ENCODE measurements around the gene AKAP7.

Gene AKAP7

GRCh38 chr6:131164506-131164905, 29.2 kb downstream of the AKAP7 start:
- Histone ChIP-seq H3K9ac (ENCODE audit: low read length) (no peak overlapping the region), H3K27me3 (ENCODE audit: control insufficient read depth, insufficient read depth, low read length) (no peaks in the 10 kb centered on the region), H3K4me1 (ENCODE audit: control insufficient read depth, insufficient read depth, low read length) (peaks cover 23% of the 10 kb centered on the region), H3K9me3 (ENCODE audit: control insufficient read depth, insufficient read depth, low read depth, low read length) (no peaks in the 10 kb centered on the region), H3K4me3 (ENCODE audit: low read depth, low read length) (no peak overlapping the region), H3K36me3 (ENCODE audit: control insufficient read depth, insufficient read depth, low read length) (no peaks in the 10 kb centered on the region), H3K27ac (ENCODE audit: low read depth, low read length) (no peak overlapping the region)

DNA sequence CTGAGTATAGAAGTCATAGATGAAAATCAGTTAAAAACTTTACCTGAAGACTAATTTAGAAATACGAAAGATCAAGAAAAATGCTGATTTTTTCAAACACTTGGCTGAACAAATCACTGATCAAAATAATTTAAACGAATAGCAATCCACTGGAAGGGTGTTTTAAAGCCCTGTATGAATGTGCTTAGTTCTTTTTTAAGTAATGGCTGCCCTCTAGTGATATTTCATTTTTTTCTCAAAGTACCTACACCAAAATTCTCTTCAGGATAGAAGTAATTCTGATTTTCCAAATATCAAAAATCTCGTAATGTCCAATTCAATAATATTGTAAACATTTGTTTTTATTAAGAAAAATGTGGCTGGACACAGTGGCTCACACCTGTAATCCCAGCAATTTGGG, 32.5 kb downstream of the AKAP7 start:
- Histone ChIP-seq H3K4me3 (ENCODE audit: low read depth, low read length) (no peak overlapping the region), H3K4me1 (ENCODE audit: control insufficient read depth, insufficient read depth, low read length) (peaks cover 11% of the 10 kb centered on the region), H3K9me3 (ENCODE audit: control insufficient read depth, insufficient read depth, low read depth, low read length) (no peaks in the 10 kb centered on the region), H3K36me3 (ENCODE audit: control insufficient read depth, insufficient read depth, low read length) (no peaks in the 10 kb centered on the region), H3K27ac (ENCODE audit: low read depth, low read length) (no peak overlapping the region), H3K27me3 (ENCODE audit: control insufficient read depth, insufficient read depth, low read length) (no peaks in the 10 kb centered on the region), H3K9ac (ENCODE audit: low read length) (no peak overlapping the region)

GRCh38 chr6:131169613-131170012, 34.3 kb downstream of the AKAP7 start:
- H3K4me3 ChIP-seq (ENCODE audit: low read depth, low read length), result no peak overlapping the region
- no peaks in the 10 kb centered on the region for H3K9me3 ChIP-seq (ENCODE audit: control insufficient read depth, insufficient read depth, low read depth, low read length)
- H3K36me3 ChIP-seq (ENCODE audit: control insufficient read depth, insufficient read depth, low read length), result no peaks in the 10 kb centered on the region
- H3K4me1 ChIP-seq (ENCODE audit: control insufficient read depth, insufficient read depth, low read length), result no peaks in the 10 kb centered on the region
- no peaks in the 10 kb centered on the region for H3K27me3 ChIP-seq (ENCODE audit: control insufficient read depth, insufficient read depth, low read length)
- no peak overlapping the region for H3K27ac ChIP-seq (ENCODE audit: low read depth, low read length)
- no peak overlapping the region for H3K9ac ChIP-seq (ENCODE audit: low read length)

DNA sequence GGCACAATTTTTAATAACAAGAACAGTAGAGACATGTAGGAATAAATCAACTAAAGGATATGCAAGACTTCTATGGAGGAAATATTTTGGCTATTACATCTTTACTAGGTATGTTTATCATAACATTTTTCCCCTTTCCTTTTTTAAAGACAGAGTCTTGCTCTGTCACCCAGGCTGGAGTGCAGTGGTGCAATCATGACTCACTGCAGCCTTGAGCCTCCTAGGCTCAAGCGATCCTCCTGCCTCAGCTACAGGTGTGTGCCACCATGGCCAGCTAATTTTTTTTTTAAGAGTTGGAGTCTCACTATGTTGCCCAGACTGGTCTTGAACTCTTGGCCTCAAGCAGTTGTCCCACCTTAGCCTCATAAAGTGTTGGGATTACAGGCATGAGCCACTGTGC, 37.0 kb downstream of the AKAP7 start:
- Histone ChIP-seq H3K4me1 (ENCODE audit: control insufficient read depth, insufficient read depth, low read length) (no peaks in the 10 kb centered on the region), H3K9ac (ENCODE audit: low read length) (no peak overlapping the region), H3K27me3 (ENCODE audit: control insufficient read depth, insufficient read depth, low read length) (no peaks in the 10 kb centered on the region), H3K36me3 (ENCODE audit: control insufficient read depth, insufficient read depth, low read length) (no peaks in the 10 kb centered on the region), H3K4me3 (ENCODE audit: low read depth, low read length) (no peak overlapping the region), H3K9me3 (ENCODE audit: control insufficient read depth, insufficient read depth, low read depth, low read length) (no peaks in the 10 kb centered on the region), H3K27ac (ENCODE audit: low read depth, low read length) (no peak overlapping the region)

DNA sequence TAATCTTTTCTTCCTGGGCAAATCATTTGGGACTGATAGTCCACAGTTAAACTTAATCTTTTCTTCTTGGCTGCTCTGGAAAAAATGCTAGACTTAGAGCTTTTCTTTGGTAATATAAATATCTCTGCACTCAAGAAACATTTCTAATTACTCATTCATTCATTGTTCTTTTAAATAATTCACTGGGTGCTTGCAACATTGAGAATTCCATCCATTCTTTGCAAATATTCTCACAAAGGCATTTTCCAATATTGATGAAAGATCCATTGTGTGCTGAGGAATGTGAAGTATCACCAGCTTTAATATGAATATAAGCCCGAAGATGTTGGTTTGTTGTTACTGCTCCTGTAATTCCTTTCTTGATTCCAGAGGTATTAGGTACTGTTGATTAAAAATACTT, 38.4 kb downstream of the AKAP7 start:
- no peak overlapping the region for H3K27ac ChIP-seq (ENCODE audit: low read depth, low read length)
- H3K4me1 ChIP-seq (ENCODE audit: control insufficient read depth, insufficient read depth, low read length), result no peaks in the 10 kb centered on the region
- no peaks in the 10 kb centered on the region for H3K9me3 ChIP-seq (ENCODE audit: control insufficient read depth, insufficient read depth, low read depth, low read length)
- H3K27me3 ChIP-seq (ENCODE audit: control insufficient read depth, insufficient read depth, low read length), result no peaks in the 10 kb centered on the region
- H3K36me3 ChIP-seq (ENCODE audit: control insufficient read depth, insufficient read depth, low read length), result no peaks in the 10 kb centered on the region
- no peak overlapping the region for H3K9ac ChIP-seq (ENCODE audit: low read length)
- no peak overlapping the region for H3K4me3 ChIP-seq (ENCODE audit: low read depth, low read length)

DNA sequence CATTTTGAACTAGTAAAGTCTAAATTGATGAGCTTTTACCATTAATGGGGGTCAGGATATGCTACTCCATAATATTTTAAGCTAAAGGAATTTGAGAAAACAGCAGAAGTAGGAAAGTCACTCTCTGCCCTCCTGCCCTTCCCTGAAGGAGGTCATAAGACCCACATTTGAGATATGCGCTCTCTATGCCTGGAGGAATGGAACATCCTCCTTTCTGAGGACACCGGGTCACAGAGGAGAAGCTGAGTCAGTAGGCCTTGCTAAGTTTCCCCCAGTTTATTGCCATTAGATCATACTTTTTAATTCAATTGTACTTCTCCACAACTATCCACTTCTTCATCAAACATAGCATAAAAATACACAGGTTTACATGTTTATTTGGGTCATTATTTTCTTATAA, 40.3 kb downstream of the AKAP7 start:
- Histone ChIP-seq H3K36me3 (ENCODE audit: control insufficient read depth, insufficient read depth, low read length) (no peaks in the 10 kb centered on the region), H3K4me1 (ENCODE audit: control insufficient read depth, insufficient read depth, low read length) (no peaks in the 10 kb centered on the region), H3K9ac (ENCODE audit: low read length) (no peak overlapping the region), H3K27me3 (ENCODE audit: control insufficient read depth, insufficient read depth, low read length) (no peaks in the 10 kb centered on the region), H3K27ac (ENCODE audit: low read depth, low read length) (no peak overlapping the region), H3K4me3 (ENCODE audit: low read depth, low read length) (no peak overlapping the region), H3K9me3 (ENCODE audit: control insufficient read depth, insufficient read depth, low read depth, low read length) (no peaks in the 10 kb centered on the region)

GRCh38 chr6:131177996-131178395, 42.7 kb downstream of the AKAP7 start:
- H3K27ac ChIP-seq (ENCODE audit: low read depth, low read length), result no peak overlapping the region
- peaks cover under 1% of the 10 kb centered on the region; the same call in 1 of the 2 replicates for H3K4me1 ChIP-seq (ENCODE audit: control insufficient read depth, insufficient read depth, low read length)
- no peaks in the 10 kb centered on the region for H3K27me3 ChIP-seq (ENCODE audit: control insufficient read depth, insufficient read depth, low read length)
- H3K36me3 ChIP-seq (ENCODE audit: control insufficient read depth, insufficient read depth, low read length), result no peaks in the 10 kb centered on the region
- no peak overlapping the region for H3K9ac ChIP-seq (ENCODE audit: low read length)
- no peaks in the 10 kb centered on the region for H3K9me3 ChIP-seq (ENCODE audit: control insufficient read depth, insufficient read depth, low read depth, low read length)
- H3K4me3 ChIP-seq (ENCODE audit: low read depth, low read length), result no peak overlapping the region

GRCh38 chr6:131182991-131183425, 47.7 kb downstream of the AKAP7 start:
- no peaks in the 10 kb centered on the region for H3K27me3 ChIP-seq (ENCODE audit: control insufficient read depth, insufficient read depth, low read length)
- H3K9me3 ChIP-seq (ENCODE audit: control insufficient read depth, insufficient read depth, low read depth, low read length), result no peaks in the 10 kb centered on the region
- H3K4me1 ChIP-seq (ENCODE audit: control insufficient read depth, insufficient read depth, low read length), result peaks cover 10% of the 10 kb centered on the region
- H3K4me3 ChIP-seq (ENCODE audit: low read depth, low read length), result no peak overlapping the region
- no peak overlapping the region for H3K9ac ChIP-seq (ENCODE audit: low read length)
- 0 out of 2 replicates have a peak, but pooled peaks cover 4% of the 10 kb centered on the region for H3K36me3 ChIP-seq (ENCODE audit: control insufficient read depth, insufficient read depth, low read length)
- H3K27ac ChIP-seq (ENCODE audit: low read depth, low read length), result no peak overlapping the region

GRCh38 chr6:131183427-131184095, 48.3 kb downstream of the AKAP7 start:
- H3K9ac ChIP-seq (ENCODE audit: low read length), result peak overlapping the region; percentile 65
- no peaks in the 10 kb centered on the region for H3K27me3 ChIP-seq (ENCODE audit: control insufficient read depth, insufficient read depth, low read length)

DNA sequence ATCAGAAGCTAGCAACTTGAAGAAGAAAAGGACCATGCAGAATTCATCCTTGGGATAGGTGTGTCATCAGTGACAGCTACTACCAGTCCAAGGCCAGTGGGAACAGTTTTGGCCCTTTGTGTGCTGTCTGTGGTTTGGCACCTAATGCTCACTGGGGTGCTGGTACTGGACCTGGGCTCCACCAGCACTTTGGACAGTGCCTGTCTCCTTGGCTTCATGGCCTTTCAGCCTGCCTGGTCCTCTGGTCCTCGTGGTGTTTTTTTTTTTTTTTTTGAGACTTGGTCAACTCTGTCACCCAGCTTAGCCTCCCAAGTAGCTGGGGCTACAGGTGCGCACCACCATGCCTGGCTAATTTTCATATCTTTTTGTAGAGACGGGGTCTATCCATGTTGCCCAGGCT, 56.3 kb downstream of the AKAP7 start:
- Histone ChIP-seq H3K4me3 (ENCODE audit: low read depth, low read length) (no peak overlapping the region), H3K9me3 (ENCODE audit: control insufficient read depth, insufficient read depth, low read depth, low read length) (peaks cover 7% of the 10 kb centered on the region; the same call in 1 of the 2 replicates), H3K27me3 (ENCODE audit: control insufficient read depth, insufficient read depth, low read length) (no peaks in the 10 kb centered on the region), H3K27ac (ENCODE audit: low read depth, low read length) (no peak overlapping the region), H3K9ac (ENCODE audit: low read length) (no peak overlapping the region), H3K36me3 (ENCODE audit: control insufficient read depth, insufficient read depth, low read length) (no peaks in the 10 kb centered on the region), H3K4me1 (ENCODE audit: control insufficient read depth, insufficient read depth, low read length) (no peaks in the 10 kb centered on the region)

More at GRCh38 chr6:131183427-131184095, 48.3 kb downstream of the AKAP7 start:
- H3K4me3 ChIP-seq (ENCODE audit: low read depth, low read length), result no peak overlapping the region
- H3K36me3 ChIP-seq (ENCODE audit: control insufficient read depth, insufficient read depth, low read length), result 0 out of 2 replicates have a peak, but pooled peaks cover 4% of the 10 kb centered on the region
- H3K27ac ChIP-seq (ENCODE audit: low read depth, low read length), result no peak overlapping the region
- H3K9me3 ChIP-seq (ENCODE audit: control insufficient read depth, insufficient read depth, low read depth, low read length), result no peaks in the 10 kb centered on the region
- peaks cover 10% of the 10 kb centered on the region for H3K4me1 ChIP-seq (ENCODE audit: control insufficient read depth, insufficient read depth, low read length)

DNA sequence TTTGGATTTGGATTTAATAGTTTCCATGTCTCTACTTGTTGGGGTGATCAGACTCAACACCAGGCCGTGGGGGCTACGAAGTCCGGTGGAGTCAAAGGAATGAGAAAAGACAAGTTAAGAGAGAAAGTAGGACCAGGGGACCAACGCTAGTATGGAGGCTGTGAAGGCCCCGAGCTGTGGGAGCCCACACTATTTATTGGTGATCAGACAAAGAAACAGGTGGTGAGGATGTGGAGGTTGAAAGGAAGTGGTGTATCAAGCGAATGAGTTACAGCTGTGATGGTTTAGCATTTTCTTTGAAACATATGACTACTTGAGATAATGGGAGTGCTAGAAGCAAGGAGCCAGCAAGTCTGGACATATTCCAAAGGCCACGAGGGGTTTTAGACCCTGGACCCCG, 62.4 kb downstream of the AKAP7 start:
- H3K27ac ChIP-seq (ENCODE audit: low read depth, low read length), result no peak overlapping the region
- no peak overlapping the region for H3K4me3 ChIP-seq (ENCODE audit: low read depth, low read length)
- no peak overlapping the region for H3K9ac ChIP-seq (ENCODE audit: low read length)
- no peaks in the 10 kb centered on the region for H3K9me3 ChIP-seq (ENCODE audit: control insufficient read depth, insufficient read depth, low read depth, low read length)
- H3K27me3 ChIP-seq (ENCODE audit: control insufficient read depth, insufficient read depth, low read length), result no peaks in the 10 kb centered on the region
- no peaks in the 10 kb centered on the region for H3K36me3 ChIP-seq (ENCODE audit: control insufficient read depth, insufficient read depth, low read length)
- H3K4me1 ChIP-seq (ENCODE audit: control insufficient read depth, insufficient read depth, low read length), result no peaks in the 10 kb centered on the region

All from HUES6 (cell line).